ENCODE data around the gene OR8B4.
"Not testable (repeated sequence)": the region's sequence is repeated elsewhere in the genome, so short reads cannot be mapped to it uniquely, and the experiment has no call there.

Gene OR8B4

DNA sequence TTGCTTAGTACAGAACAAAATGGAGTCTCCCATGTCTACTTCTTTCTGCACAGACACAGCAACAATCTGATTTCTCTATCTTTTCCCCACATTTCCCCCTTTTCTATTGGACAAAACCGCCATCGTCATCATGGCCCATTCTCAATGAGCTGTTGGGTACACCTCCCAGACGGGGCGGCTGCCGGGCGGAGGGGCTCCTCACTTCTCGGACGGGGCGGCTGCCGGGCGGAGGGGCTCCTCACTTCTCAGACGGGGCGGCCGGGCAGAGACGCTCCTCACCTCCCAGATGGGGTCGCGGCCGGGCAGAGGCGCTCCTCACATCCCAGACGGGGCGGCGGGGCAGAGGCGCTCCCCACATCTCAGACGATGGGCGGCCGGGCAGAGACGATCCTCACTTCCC is 21.5 kb downstream of the OR8B4 start:
- not testable (repeated sequence) for DNase-seq

DNA sequence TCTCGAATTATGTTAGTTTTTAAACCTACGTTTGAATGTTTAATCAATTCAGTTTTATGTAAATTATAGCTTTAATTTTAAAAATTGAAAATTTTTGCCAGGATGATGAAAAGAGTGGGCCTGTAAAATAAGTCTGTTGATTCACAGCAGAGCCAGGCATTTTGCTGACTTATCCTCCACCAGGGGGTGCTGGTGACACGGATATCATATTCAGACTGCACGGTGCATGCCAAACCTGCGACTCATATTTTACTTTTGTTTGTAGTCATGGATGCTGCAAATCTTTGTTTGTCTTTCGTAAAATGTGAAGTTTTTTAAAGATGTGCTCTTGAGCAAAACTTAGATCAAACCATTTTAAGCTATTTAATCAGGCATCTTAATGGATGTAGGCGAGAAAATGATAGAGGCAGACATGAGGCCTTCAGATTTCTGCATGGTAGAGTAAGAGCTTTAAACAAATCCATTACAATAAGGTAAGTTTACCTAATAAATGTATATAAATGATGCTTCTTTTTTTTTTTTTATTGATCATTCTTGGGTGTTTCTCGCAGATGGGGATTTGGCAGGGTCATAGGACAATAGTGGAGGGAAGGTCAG is 22.2 kb downstream of the OR8B4 start:
- DNase-seq: peak; percentile 82

DNA sequence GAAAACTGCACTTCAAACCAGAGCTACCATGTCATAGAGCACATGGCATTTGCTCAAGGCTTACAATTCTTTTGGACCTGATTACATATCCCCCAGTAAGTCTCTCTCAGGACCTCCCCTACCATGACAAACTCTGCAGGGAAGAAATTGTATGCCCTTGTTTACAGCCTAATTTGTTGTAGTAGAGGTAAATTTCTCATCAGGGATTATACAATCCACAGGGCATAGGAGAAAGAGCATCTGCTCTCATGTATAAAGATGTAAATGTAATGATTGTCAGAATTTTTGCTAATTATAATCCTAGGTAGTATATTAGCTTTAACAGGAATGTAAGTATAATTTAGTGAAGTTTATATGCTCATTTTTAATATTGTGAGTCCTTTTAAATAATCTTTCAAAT is 25.7 kb downstream of the OR8B4 start, which contains the start of gene OR8B3:
TSS of gene OR8B3 (minus strand) at position 101 of the 400 bp plus-strand sequence. CDS start 1,673 bp downstream, outside the sequence.
- no peak for DNase-seq

DNA sequence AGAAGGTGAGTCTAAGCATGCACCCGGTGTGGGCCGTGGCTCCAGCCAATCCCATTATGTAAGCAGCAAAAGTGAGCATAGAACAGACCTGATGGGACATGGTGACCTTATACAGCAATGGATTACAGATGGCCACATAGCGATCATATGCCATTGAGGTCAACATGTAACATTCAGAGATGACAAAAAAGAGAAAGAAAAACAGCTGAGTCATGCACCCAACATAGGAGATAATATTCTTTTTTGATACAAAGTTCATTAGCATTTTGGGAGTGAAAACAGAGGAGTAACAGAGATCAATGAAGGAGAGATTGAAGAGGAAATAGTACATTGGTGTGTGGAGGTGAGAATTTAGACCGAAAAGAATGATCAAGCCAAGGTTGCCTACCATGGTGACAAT is 27.8 kb downstream of the OR8B4 start:
- not testable (repeated sequence) for DNase-seq

DNA sequence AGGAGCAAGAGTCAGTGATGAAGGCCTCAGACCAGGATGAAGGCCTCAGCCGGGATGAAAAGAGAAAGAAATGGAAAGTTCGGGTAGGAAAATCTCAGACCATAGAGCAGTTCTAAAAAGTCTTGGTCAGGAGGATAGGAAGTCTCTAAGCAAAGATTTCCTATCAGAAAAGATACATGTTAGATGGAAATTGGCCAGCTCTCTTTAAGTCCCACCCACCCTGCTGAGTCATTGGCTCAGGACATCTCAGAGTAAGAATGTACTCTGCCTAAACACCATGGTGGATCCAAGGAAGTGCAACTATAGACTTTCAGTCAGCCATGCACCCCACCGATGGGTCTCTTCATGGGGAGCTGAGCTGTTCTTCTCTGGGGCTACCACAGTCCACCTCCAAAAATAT is 30.3 kb downstream of the OR8B4 start:
- DNase-seq: peak; percentile 8

DNA sequence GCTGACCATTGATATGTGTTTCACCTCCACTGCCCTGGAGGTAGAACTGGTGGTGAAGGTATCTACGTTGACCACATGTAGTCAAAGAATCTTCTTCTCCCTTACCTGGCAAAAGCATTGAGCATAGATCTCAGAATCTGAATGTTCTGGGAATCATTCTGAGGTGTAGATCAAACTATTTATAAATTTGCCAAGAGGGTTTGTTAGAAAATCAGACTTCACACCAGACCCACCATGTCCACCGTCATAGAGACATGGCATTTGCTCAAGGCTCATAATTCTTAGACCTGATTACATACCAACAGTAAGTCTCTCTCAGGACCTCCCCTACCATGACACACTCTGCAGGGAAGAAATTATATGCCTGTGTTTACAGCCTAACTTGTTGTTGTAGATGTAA is 40.3 kb downstream of the OR8B4 start, which contains the start of gene OR8B2:
TSS of gene OR8B2 (minus strand) at position 101 of the 400 bp plus-strand sequence. CDS start 1,156 bp downstream, outside the sequence.
- no peak for DNase-seq

DNA sequence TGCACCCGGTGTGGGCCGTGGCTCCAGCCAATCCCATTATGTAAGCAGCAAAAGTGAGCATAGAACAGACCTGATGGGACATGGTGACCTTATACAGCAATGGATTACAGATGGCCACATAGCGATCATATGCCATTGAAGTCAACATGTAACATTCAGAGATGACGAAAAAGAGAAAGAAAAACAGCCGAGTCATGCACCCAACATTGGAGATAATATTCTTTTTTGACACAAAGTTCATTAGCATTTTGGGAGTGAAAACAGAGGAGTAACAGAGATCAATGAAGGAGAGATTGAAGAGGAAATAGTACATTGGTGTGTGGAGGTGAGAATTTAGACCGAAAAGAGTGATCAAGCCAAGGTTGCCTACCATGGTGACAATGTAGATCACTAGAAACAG is 41.8 kb downstream of the OR8B4 start:
- DNase-seq: not testable (repeated sequence)

DNA sequence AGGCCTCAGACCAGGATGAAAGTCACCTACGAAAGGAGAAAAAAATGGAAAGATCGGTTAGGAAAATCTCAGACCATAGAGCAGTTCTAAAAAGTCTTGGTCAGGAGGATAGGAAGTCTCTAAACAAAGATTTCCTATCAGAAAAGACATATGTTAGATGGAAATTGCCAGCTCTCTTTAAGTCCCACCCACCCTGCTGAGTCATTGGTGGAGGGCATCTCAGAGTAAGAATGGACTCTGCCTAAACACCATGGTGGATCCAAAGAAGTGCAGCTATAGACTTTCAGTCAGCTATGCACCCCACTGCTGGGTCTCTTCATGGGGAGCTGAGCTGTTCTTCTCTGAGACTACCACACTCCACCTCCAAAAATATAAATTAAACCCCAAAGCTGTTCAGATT is 44.1 kb downstream of the OR8B4 start:
- DNase-seq: no peak

DNA sequence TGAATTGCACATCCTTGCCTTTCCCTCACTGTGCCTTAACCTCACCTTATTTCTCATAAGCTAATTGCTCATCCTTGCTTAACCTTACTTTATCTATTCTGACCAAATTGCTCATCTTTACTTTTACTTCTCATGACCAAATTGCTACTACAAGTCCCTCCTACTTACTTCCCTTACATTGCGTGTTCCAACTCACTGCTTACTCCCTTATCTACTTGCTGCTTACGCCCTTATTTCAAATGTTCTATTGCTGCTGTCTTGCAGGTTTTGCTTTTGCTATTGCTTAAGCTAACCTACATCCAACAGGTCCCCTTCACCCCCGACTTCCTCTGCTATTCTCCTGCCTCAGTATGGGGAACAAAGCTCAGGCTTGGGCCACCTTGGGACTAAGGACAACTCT is 48.4 kb downstream of the OR8B4 start:
- no peak for DNase-seq
